HG03520 (cell line): ENCODE results near the gene EXOC3L2.

Experiments
- ATAC-seq: cut with Tn5 transposase; IDR thresholded peaks from one replicate; pipeline ENCODE4 v1.9.1; 2021; ENCODE audit warnings: mild to moderate bottlenecking, moderate library complexity; ENCODE audit not compliant: unreplicated experiment

EXOC3L2 gene

DNA sequence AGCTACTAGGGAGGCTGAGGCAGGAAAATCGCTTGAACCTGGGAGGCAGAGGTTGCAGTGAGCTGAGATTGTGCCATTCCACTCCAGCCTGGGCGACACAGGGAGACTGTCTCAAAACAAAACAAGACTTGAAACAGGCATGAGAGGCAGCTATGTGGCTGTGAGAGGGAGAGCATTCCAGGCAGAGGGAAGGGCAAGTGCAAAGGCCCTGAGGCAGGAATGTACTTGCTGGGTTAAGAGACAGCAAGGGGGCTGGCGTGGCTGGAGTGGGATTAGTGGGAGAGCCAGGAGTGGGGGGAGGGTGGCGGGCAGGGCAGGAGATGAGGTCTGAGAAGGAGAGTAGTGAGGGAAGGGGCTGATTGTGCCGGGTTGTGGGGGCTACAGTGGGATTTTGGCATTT is 21.3 kb downstream of the EXOC3L2 start:
- ATAC-seq: no peak

DNA sequence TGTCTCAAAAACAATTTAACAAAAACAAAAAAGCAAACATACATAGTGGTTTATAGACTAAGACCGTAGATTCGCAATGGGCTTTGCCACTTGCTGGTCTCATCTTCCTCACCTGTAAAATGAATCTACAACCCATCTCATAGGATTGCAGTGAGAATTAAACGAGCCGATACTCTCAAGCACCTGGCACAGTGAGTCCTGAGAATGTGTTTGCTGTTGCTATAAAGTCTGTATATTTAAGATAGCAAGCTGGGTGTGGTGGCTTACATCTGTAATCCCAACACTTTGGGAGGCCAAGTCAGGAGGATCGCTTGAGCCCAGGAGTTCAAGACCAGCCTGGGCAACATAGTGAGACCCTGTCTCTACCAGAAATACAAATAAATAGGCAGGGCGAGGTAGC is 22.5 kb downstream of the EXOC3L2 start:
- ATAC-seq: no peak

DNA sequence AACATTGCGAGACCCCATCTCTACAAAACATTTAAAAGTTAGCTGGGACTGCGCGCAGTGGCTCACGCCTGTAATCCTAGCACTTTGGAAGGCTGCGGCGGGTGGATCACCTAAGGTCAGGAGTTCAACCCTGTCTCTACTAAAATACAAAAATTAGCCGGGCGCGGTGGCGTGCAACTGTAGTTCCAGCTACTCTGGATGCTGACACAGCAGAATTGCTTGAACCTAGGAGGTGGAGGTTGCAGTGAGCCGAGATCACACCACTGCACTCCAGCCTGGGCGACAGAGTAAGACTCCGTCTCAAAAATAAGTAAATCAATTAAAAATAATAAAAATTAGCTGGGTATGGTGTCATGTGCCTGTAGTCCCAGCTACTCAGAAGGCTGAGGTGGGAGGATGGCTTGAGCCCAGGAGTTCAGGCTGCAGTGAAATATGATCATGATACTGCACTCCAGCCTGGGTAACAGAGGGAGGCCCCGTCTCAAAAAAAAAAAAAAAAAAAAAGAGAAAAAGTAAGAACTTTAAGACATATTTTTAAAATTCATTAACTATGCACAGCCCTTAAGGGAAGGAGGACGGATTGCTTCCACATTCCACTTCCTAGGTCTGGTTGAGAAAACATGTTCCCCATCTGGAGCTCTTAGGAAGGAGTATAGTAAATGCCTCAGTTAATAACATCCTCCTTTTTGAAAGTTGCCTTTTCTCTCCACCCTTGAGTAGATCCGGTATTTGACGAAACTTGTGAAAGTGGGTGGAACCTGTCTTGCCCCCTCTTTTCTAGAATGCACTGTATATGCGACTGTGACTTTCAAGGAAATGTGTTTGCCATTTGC is 26.1 kb downstream of the EXOC3L2 start:
- no peak for ATAC-seq

DNA sequence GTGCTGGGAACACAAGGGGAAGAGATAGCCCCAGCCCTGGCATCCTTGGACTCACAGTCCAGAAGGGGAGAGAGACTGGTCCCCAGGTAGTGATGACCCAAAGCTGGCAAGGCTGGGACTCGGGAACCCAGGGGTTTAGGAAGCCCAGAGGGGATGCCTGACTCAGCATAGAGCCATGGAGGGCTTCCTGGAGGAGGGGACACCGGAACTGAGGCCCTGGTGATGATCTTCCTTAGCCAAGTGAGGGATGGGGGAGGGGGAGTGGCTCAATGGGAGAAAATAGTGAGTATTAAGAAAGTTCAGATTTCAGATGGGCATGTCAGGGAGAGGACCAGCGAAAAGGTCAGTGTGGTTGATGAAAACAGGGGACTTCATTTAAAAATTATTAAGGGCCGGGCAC is 26.8 kb downstream of the EXOC3L2 start:
- ATAC-seq: no peak

DNA sequence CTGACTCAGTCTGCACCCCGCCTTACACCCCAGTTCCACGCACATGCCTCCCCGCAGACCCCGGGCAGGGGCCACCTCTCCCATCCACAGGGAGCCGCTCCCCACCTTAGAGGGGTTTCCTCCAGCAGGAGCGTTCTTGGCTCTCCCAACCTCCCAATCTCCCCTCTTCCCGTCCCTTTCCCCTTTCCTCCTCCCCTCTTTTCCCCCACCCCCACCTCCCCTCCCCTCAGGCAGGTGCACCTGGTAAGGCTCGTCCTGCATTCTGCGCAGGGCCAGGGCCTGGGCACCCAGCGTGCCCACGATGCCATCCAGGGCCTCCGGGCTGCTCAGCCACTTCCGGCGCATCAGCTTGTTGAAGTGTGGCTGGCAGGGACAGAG is 27.3 kb downstream of the EXOC3L2 start:
- ATAC-seq: no peak

DNA sequence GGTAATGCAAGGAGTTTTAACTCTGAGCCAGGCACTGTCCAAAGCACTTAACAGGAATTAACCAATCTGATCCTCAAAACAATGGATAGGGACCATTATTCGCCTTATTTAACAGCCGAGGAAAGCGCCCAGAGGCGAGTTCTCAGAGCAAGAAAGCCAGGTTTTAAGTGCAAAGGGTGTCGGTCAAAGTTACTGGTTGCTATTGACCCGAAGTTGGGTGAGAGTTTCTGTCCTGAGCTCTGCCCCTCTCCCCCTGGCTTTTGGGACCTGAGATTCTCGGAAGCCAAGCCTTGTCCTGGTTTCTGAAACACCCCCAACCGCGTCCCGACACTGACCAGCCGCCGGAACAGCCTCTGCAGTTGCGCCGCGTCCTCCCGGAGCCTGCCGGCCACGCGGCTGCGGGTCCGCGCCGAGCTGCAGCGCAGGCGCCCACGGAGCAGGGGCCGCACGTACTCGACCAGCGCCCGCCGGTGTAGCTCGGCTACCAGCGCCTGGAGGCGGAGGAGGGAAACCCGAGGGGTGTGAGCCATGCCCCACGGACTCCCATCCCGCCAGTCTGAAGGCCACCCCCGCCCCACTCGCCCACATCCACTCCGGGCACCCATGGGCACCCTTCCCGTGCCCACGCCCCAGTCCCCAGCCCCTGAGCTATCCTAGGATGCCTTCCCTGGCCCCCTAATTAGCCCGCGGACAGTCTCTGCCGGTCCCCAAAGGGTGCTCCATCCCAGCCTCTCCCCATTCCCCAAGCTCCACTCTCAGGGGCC is 27.8 kb downstream of the EXOC3L2 start:
- no peak for ATAC-seq

DNA sequence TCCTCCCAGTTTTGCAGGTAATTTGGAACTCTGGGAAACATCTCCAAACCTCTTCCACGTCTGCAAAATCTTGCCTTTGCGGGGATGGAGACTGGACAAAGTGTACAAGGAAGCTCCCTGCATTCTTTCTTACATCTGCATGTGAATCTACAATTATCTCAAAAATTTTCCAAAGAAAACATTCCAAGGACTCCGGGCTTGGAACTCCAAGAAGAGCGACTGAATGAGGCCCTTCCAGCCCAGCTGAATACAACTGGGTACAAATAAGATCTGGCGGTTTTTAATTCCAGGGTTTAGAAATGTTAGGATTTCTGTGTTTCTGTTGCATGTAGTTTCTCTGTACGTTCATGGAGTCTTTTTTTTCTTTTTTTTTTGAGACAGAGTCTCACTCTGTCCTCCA is 28.5 kb downstream of the EXOC3L2 start:
- no peak for ATAC-seq

DNA sequence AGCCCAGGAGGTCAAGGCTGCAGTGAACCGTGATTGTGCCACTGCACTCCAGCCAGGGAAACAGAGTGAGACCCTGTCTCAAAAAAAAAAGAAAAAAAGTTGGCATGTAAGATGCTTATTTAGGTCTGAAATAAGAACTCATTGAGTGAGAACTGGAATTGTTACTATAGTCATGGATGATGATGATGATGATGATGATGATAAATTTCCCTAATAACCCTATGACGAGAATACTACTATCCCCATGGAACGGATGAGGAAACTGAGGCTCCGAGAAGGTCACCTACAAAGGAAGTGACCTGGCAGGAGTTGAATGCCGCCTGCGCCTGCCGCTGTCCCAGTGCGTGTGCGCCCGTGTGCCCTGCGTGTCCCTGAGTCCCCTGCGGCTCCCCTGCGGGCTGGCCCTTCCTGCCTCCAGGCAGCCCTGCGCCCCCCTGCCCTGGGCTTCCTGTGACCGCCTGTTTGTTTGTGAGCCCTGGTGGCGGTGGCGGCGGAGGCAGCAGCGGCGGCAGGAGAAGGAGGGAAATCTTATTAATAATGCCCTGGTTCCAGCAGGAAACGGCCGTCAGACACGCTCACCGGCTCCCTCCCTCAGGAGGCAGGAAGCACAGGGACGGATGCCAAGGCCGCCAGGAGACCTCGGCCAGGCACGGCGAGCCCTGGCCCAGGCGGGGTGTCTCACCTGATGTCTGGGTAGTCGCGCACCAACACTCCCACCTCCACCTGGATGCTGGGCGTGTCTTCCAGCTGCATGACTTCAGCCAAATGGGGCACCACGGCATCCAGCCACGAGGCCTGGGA is 29.6 kb downstream of the EXOC3L2 start:
- ATAC-seq: no peak

DNA sequence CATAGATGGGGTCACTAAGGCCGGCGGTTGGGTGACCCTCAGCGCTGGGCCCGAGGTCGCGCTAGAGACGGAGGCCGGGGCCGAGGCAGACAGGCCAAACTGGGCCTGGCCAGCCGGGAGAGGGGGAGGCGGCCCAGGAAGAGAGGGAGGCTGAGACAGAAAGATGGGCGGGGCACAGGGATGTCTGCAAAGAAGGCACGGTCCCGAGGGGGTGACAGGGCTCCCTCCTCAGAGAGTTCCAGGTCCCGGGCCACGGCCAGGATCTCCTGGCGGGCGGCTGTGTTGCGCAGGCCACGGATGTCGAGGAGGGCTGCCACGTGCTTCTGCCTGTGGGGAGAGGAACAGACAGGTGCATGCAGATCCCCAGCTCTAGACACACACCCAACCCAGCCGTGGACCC is 32.2 kb downstream of the EXOC3L2 start:
- ATAC-seq: no peak

DNA sequence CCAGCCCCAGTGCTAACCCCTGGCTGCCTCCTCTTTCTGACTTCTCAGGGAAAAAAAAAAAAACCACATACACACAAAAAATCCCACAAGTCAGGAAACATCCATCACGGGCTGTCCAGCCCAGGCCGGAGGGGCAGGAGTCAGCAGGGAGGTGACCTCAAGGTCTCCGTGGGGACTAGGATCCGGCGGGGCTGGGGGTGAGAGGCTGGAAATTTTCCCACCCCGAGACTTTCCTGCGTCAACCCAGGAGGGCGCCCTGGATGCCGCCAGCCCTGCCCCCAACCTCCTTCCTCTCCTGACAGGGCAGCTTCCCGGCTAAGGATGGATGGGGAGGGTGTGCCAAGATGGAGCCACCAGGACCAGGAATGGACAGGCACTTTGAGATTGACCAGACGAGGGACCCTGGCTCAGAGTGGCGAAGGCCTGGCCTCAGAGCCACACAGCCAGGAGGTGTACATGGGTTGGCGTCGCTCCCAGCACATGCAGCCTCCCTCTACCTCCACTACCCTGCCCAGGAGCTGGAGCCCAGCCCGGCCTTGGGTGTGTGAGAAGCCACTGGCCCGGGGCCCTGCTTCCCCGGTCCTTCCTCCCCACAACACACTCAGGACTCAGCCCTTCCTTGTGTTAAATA is 33.3 kb downstream of the EXOC3L2 start:
- ATAC-seq: no peak

DNA sequence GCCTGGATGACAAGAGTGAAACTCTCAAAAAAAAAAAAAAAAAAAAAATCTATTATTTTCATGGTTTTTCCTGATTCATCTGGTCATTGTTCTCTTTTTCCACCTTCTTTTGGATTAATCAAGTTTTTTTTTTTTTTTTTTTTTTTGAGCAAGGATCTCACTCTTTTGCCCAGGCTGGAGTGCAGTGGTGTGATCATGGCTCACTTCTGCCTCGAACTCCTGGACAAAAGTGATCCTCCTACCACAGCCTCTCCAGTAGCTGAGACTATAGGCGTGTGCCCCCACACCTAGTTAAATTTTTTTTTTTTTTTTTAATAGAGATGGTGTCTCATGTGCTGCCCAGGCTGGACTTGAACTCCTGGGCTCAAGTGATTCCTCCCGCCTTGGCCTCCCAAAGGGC is 38.9 kb downstream of the EXOC3L2 start:
- no peak for ATAC-seq

DNA sequence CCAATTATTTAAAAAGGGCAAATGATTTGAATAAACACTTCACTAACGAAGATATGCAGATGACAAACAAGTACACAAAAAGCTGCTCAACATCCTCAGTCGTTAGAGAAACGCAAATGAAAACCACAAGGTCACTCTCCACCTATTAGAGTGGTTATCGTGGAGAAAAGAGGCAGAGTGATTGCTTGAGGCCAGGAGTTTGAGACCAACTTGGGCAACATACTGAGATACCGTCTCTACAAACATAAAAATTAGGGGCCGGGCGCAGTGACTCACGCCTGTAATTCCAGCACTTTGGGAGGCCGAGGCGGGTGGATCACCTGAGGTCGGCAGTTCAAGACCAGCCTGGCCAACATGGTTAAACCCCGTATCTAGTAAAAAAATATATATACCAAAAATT is 39.4 kb downstream of the EXOC3L2 start:
- no peak for ATAC-seq

DNA sequence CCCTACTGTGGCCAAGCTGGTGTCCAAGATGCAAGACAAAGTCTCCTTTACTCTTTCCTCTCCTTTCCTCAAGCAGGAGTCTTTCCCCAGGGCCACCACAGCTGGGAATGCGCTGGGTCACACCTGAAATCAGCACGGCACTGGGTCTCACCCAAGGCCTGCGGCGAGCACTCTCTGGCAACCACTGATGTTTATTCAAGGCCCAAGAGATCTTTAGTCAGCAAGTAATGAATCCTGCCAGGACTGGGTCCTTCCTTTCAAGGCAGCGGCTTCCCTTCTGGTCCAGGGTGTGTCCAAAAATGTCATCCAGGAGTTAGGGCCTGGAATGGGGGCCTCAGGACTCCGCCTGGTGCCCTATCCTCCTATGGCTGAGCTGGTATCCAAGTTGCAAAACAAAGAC is 42.6 kb downstream of the EXOC3L2 start:
- ATAC-seq: no peak

DNA sequence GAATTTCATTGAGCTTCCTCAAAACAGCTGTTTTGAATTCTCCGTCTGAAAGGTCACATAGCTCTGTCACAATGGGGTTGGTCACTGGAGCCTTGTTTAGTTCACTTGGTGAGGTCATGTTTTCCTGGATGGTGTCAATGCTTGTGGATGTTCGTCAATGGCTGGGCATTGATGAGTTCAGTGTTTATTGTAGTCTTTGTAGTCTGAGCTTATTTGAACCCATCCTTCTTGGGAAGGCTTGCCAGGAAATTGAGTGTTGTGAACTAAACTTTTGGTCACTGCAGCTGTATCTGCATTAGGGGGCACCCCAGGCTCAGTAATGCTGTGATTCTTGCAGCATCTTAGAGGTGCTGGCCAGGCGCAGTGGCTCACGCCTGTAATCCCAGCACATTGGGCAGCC is 44.6 kb downstream of the EXOC3L2 start:
- ATAC-seq: no peak

DNA sequence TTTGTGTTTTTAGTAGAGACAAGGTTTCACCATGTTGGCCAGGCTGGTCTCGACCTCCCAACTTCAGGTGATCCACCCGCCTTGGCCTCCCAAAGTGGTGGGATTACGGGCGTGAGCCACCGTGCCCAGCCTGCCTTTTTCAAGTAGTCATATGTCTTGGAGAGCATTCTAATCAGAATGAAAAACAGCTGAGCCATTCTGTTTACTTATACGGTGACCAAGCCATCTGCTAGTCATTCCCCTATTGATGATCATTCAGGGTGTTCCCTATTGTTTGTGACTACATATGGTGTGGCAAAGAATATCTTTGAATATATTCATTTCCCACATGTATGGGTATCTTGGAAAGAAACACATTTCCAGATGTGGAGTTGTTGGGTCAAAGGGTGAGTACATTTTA is 49.4 kb downstream of the EXOC3L2 start:
- no peak for ATAC-seq

DNA sequence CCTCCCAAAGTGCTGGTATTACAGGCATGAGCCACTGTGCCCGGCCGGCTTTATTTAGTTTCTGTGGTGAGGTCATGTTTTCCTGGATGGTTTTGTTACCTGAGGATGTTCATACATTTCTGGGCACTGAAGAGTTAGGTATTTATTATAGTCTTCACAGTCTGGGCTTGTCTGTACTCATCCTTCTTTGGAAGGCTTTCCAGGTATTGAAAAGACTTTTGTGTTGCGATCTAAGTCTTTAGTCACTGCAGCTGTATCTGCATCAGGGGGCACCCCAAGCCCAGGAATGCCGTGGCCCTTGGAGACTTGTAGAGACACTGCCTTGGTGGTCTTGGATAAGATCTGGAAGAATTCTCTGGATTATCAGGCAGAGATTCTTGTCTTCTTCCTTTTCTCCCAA is 53.8 kb downstream of the EXOC3L2 start:
- no peak for ATAC-seq

DNA sequence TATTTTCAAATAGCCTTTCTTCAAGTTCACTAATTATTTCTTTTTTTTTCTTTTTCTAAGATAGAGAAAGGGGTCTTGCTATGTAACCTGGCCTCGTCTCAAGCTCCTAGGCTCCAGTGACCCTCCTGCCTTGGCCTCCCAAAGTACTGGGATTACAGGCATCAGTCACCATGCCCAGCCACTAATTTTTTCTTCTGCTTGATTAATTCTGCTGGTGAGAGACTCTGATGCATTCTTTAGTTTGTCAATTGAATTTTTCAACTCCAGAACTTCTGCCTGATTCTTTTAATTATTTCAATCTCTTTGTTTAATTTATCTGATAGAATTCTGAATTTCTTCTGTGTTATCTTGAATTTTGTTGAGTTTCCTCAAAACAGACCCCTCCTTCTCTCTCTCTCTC is 55.2 kb downstream of the EXOC3L2 start:
- ATAC-seq: no peak

DNA sequence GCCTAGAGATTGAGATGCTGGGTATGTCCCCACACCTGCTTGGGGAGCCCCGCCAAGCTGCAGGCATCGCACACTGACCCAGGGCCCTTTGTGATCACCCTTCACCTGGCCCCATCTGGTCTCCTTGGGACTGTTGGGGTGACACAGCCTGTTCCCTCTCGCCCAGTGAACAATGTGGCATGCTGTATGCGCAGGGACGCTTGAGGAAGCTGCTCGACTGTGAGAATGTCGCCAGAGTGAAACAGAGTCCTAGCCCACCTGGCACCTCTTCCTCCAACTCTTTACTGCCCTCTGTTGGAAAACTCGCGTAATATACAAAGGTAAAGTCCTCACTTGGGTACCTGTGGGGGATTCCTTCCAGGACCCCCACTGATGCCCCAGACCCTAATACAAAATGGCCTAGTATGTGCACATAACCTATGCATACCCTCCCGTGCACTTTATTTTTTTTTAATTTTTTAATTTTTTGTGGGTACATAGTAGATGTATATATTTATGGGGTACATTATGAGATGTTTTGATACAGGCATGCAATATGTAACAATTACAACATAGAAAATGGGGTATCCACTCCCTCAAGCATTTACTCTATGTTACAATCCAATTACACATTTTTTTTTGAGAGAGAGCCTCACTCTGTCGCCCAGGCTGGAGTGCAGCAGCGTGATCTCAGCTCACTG is 57.6 kb downstream of the EXOC3L2 start:
- ATAC-seq: no peak

DNA sequence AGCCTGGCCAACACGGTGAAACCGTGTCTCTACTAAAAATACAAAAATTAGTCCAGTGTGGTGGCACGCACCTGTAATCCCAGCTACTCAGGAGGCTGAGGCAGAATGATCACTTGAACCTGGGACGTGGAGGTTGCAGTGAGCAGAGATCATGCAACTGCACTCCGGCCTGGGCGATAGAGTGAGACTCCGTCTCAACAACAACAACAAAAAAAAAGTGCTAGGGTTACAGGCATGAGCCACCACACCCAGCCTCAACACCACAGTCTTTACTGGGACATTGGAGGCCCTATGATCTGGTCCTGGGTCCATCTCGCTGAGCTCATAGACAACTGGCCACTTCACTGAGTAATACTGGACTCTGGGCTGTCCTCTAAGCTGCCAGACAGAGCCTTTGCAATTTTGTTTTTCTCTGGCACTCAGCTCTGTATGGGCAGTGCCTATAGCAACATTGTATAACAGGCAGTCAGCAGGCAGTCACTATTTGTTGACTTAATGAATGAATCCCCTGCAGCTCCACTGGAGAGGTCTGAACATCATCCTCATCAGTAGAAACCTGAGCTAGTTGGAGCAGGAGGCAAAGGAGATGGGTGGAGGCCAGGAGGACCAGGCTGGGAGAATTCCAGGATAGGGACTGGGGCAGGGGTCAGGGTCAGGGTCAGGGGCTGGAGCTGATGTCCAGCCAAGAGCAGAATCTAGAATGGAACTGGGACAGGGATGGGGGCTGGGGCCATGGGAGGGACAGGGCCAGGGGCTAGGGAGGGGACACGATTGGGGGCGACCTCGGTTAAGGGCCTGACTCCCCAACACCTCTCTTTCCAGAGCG is 58.5 kb downstream of the EXOC3L2 start:
- no peak for ATAC-seq

DNA sequence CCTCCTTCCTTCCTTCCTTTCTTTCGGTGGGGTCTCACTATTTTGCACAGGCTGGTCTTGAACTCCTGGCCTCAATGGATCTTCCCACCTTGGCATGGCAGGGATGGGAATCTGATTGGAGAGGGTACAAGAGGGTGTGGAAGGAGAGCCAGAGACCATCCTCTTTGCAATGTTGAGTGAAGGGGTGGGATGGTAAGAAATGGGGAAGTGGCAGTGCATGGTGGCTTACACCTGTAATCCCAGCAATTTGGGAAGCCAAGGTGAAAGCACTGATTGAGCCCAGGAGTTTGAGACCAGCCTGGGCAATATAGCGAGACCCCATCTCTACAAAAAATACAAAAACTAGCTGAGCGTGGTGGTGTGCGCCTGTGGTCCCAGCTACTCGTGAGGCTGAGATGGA is 61.1 kb downstream of the EXOC3L2 start:
- ATAC-seq: no peak
